Left lung (tissue), 10 donors: Measurements from ENCODE around the gene FAM241B. TPM values are rescaled to one million over a fixed set of nuclear protein-coding genes. Genes with fewer than 3 reads are reported as not detected.
A peak's percentile ranks its signal among the peaks of the same experiment; 100 is the strongest.

Source experiments
- ATAC-seq: fragments of 200-7000 bp; cut with Tn5 transposase; one replicate; pipeline ENCODE4 v1.9.1; 2020; ENCODE audit warnings: moderate library complexity
- DNase-seq, 4 donors: peaks; one replicate each; pipeline ENCODE4 v3.0.0-alpha.2; 2013 to 2020
- H3K27ac ChIP-seq, 2 donors: fragments of 200-600 bp; sonication (generic) in 1 of 2; one replicate each; pipeline versions ENCODE4 v1.5.0 to v1.8.0; 2020 to 2021
- H3K27me3 ChIP-seq, 2 donors: fragments of 200-600 bp; sonication (generic) in 1 of 2; one replicate each; pipeline versions ENCODE4 v1.5.0 to v1.8.0; 2020 to 2021
- H3K36me3 ChIP-seq, 2 donors: fragments of 200-600 bp; sonication (generic) in 1 of 2; one replicate each; pipeline versions ENCODE4 v1.5.0 to v1.8.0; 2020 to 2021
- H3K4me1 ChIP-seq, 2 donors: fragments of 200-600 bp; one replicate each; pipeline ENCODE4 v1.8.0; 2021
- H3K4me3 ChIP-seq, 2 donors: fragments of 200-600 bp; sonication (generic) in 1 of 2; one replicate each; pipeline versions ENCODE4 v1.5.0 to v1.8.0; 2020 to 2021; ENCODE audit warnings: mild to moderate bottlenecking in 1 of 2
- H3K9me3 ChIP-seq, 2 donors: fragments of 200-600 bp; sonication (generic) in 1 of 2; one replicate each; pipeline versions ENCODE4 v1.5.0 to v1.8.0; 2020 to 2021
- CTCF ChIP-seq, 2 donors: fragments of 200-600 bp; sonication (generic) in 1 of 2; IDR thresholded peaks; one replicate each; pipeline versions ENCODE4 v1.5.0 to v1.8.0; 2021; ENCODE audit warnings: antibody characterized with exemption in 2 of 2
- intact Hi-C, 2 donors: fragments of 100-400 bp; cut with DNase I; formaldehyde crosslinking; loops; one replicate each; pipeline versions ENCODE4 v1.11.2 to v1.14.2; 2022
- polyA plus RNA-seq, 6 donors: library from polyadenylated mRNA; unstranded; fragments of 120-200 nt; gene quantifications; one replicate each; pipeline ENCODE4 v1.2.1, GENCODE V29; 2013; ENCODE audit not compliant: insufficient read length in 6 of 6
- total RNA-seq, 2 donors: library from RNA; stranded (reverse); fragmentation: NEBNext Ultra II Directional; extraction: Animal tissue kit (Norgen Biotek cat#: 25700); gene quantifications; one replicate each; pipeline ENCODE4 v1.2.1, GENCODE V29; 2021
- donor health status: DM: no; HTN: yes; CAD: no.
- donor health status: DM: no; HTN: no; CAD: no.

Gene FAM241B
- total and polyA plus RNA-seq, 8 donors: 6.1 to 9.6 (median 7.3) TPM

GRCh38 chr10:69626826-69627225 lies 3.2 kb upstream of the FAM241B start:
- ATAC-seq: no peak
- H3K4me3 ChIP-seq: no peak overlapping the region
- no peak for TF ChIP-seq CTCF (IDR thresholded peaks at IDR 0.05)
- DNase-seq: no peak
- no peak overlapping the region for H3K27ac ChIP-seq
- peaks cover 0 to 26% of the 10 kb centered on the region in 2 donors for H3K27me3 ChIP-seq
- H3K9me3 ChIP-seq: no peaks in the 10 kb centered on the region
- no peaks in the 10 kb centered on the region for H3K36me3 ChIP-seq
- peaks cover 0 to 9% of the 10 kb centered on the region in 2 donors for H3K4me1 ChIP-seq
- intact Hi-C loops: no loop called here

GRCh38 chr10:69628891-69629290 lies 1.2 kb upstream of the FAM241B start:
- no peaks in the 10 kb centered on the region for H3K9me3 ChIP-seq
- no peak for ATAC-seq
- peaks cover 0 to 26% of the 10 kb centered on the region in 2 donors for H3K27me3 ChIP-seq
- H3K4me1 ChIP-seq: peaks cover 0 to 9% of the 10 kb centered on the region in 2 donors
- no peak for DNase-seq
- TF ChIP-seq CTCF (IDR thresholded peaks at IDR 0.05): no peak
- no peak overlapping the region for H3K4me3 ChIP-seq
- no peaks in the 10 kb centered on the region for H3K36me3 ChIP-seq
- intact Hi-C loops: no loop called here
- no peak overlapping the region for H3K27ac ChIP-seq

- Histone ChIP-seq H3K4me1 (peaks cover 0 to 9% of the 10 kb centered on the region in 2 donors), H3K9me3 (no peaks in the 10 kb centered on the region), H3K27me3 (peaks cover 0 to 26% of the 10 kb centered on the region in 2 donors), H3K36me3 (no peaks in the 10 kb centered on the region), H3K4me3 (peak overlapping the region; percentile 38 to 50), H3K27ac (no peak overlapping the region)
- DNase-seq (no peak), ATAC-seq (no peak)
- intact Hi-C loops: no loop called here
- no peak for TF ChIP-seq CTCF (IDR thresholded peaks at IDR 0.05)
These were observed 539 bp upstream of the FAM241B start for GRCh38 chr10:69629519-69629896.

GRCh38 chr10:69630651-69631400 lies 779 bp downstream of the FAM241B start:
- peaks cover 0 to 9% of the 10 kb centered on the region in 2 donors for H3K4me1 ChIP-seq
- H3K9me3 ChIP-seq: no peaks in the 10 kb centered on the region
- ATAC-seq (no peak), DNase-seq (no peak)
- no peak for TF ChIP-seq CTCF (IDR thresholded peaks at IDR 0.05)
- intact Hi-C loops: loop anchor here in 1 of 2 donors (10.0 kb wide), 1 partner anchor 216 kb away; the partner anchor contains the start of gene TACR2
- peaks cover 0 to 26% of the 10 kb centered on the region in 2 donors for H3K27me3 ChIP-seq
- H3K27ac ChIP-seq: no peak overlapping the region
- peak overlapping the region; percentile 38 to 50 for H3K4me3 ChIP-seq
- no peaks in the 10 kb centered on the region for H3K36me3 ChIP-seq

- intact Hi-C loops: loop anchor here in 1 of 2 donors (10.0 kb wide), 1 partner anchor 217 kb away; the partner anchor contains the start of gene TACR2
- DNase-seq (no peak), ATAC-seq (no peak)
- Histone ChIP-seq H3K27me3 (peaks cover 0 to 26% of the 10 kb centered on the region in 2 donors), H3K9me3 (no peaks in the 10 kb centered on the region), H3K27ac (no peak overlapping the region), H3K4me3 (no peak overlapping the region), H3K36me3 (no peaks in the 10 kb centered on the region), H3K4me1 (peaks cover 0 to 9% of the 10 kb centered on the region in 2 donors)
- no peak for TF ChIP-seq CTCF (IDR thresholded peaks at IDR 0.05)
These were observed 1.5 kb downstream of the FAM241B start for GRCh38 chr10:69631566-69631965.
